ENCODE results near the gene EGR1. TPM values are rescaled to one million over a fixed set of nuclear protein-coding genes. Genes with fewer than 3 reads are reported as not detected.

Gene EGR1
- polyA plus RNA-seq, 1 donor (not counting 4 experiments of a cell fraction or from before 2014, with no cell fraction given): 5.6 TPM

GRCh38 chr5:138466900-138467710 is 1.8 kb downstream of the EGR1 start:
- H3K79me2 ChIP-seq (ENCODE audit: control insufficient read depth, insufficient read depth, low read length): peaks cover 12% of the 10 kb centered on the region
- TF ChIP-seq CTCF (optimal IDR thresholded peaks at IDR 0.05 in 1 of 3, IDR thresholded peaks at IDR 0.05 in 1 of 3, conservative IDR thresholded peaks at IDR 0.05 in 1 of 3; ENCODE audit: extremely low read depth in 1 of 3, insufficient read depth in 2 of 3, low read length in 3 of 3) (no peak), EZH2 (IDR thresholded peaks at IDR 0.05; ENCODE audit: low read length) (no peak)
- FAIRE-seq (no peak), DNase-seq (ENCODE audit: low read depth, low spot score) (no peak)
- peak overlapping the region; percentile 75 to 92 (median 75) for H3K4me3 ChIP-seq (ENCODE audit: control insufficient read depth in 2 of 3, extremely low read depth in 1 of 3, insufficient read depth in 2 of 3, low read depth in 1 of 3, low read length in 3 of 3)
- H3K4me2 ChIP-seq (ENCODE audit: control insufficient read depth, extremely low read depth, insufficient read depth, low read depth, low read length): peak overlapping the region; percentile 83
- H3K9me1 ChIP-seq (ENCODE audit: control insufficient read depth, extremely low read depth, insufficient read depth, low read length): no peaks in the 10 kb centered on the region
- no peak overlapping the region for H3K27ac ChIP-seq (ENCODE audit: control insufficient read depth, insufficient read depth, low read length)
- no peak overlapping the region for H2AFZ ChIP-seq (ENCODE audit: control insufficient read depth, low read length)
- H4K20me1 ChIP-seq (ENCODE audit: control insufficient read depth, extremely low read depth, insufficient read depth, low read length): peaks cover 16% of the 10 kb centered on the region
- H3K4me1 ChIP-seq (ENCODE audit: control insufficient read depth, extremely low read depth, insufficient read depth, low read length): peaks cover 25% of the 10 kb centered on the region
- no peaks in the 10 kb centered on the region for H3K27me3 ChIP-seq (ENCODE audit: control insufficient read depth, extremely low read depth, insufficient read depth, low read length)
- peak overlapping the region; percentile 91 for H3K9ac ChIP-seq (ENCODE audit: control insufficient read depth, extremely low read depth, insufficient read depth, low read length)
- H3K9me3 ChIP-seq (ENCODE audit: control insufficient read depth, low read depth, low read length): no peaks in the 10 kb centered on the region
- dilution Hi-C loops (cut with MboI; ENCODE audit: extremely low pct_ligation_motif_present, low sequenced_read_pairs): no loop called here
- peaks cover 11 to 20% of the 10 kb centered on the region in 2 experiments for H3K36me3 ChIP-seq (ENCODE audit: control insufficient read depth in 2 of 2, extremely low read depth in 1 of 2, insufficient read depth in 2 of 2, low read length in 2 of 2)

GRCh38 chr5:138467711-138468132 is 2.4 kb downstream of the EGR1 start:
- H3K9ac ChIP-seq (ENCODE audit: control insufficient read depth, extremely low read depth, insufficient read depth, low read length): no peak overlapping the region
- no peak overlapping the region for H3K4me2 ChIP-seq (ENCODE audit: control insufficient read depth, extremely low read depth, insufficient read depth, low read depth, low read length)
- dilution Hi-C loops (cut with MboI; ENCODE audit: extremely low pct_ligation_motif_present, low sequenced_read_pairs): no loop called here
- H3K27me3 ChIP-seq (ENCODE audit: control insufficient read depth, extremely low read depth, insufficient read depth, low read length): no peaks in the 10 kb centered on the region
- H3K79me2 ChIP-seq (ENCODE audit: control insufficient read depth, insufficient read depth, low read length): peaks cover 12% of the 10 kb centered on the region
- peaks cover 11 to 20% of the 10 kb centered on the region in 2 experiments for H3K36me3 ChIP-seq (ENCODE audit: control insufficient read depth in 2 of 2, extremely low read depth in 1 of 2, insufficient read depth in 2 of 2, low read length in 2 of 2)
- no peak for FAIRE-seq
- H4K20me1 ChIP-seq (ENCODE audit: control insufficient read depth, extremely low read depth, insufficient read depth, low read length): peaks cover 16% of the 10 kb centered on the region
- H3K27ac ChIP-seq (ENCODE audit: control insufficient read depth, insufficient read depth, low read length): no peak overlapping the region
- H3K4me1 ChIP-seq (ENCODE audit: control insufficient read depth, extremely low read depth, insufficient read depth, low read length): peaks cover 28% of the 10 kb centered on the region
- H3K4me3 ChIP-seq (ENCODE audit: control insufficient read depth in 2 of 3, extremely low read depth in 1 of 3, insufficient read depth in 2 of 3, low read depth in 1 of 3, low read length in 3 of 3): no peak overlapping the region
- TF ChIP-seq EZH2 (IDR thresholded peaks at IDR 0.05; ENCODE audit: low read length) (no peak), CTCF (optimal IDR thresholded peaks at IDR 0.05 in 1 of 3, IDR thresholded peaks at IDR 0.05 in 1 of 3, conservative IDR thresholded peaks at IDR 0.05 in 1 of 3; ENCODE audit: extremely low read depth in 1 of 3, insufficient read depth in 2 of 3, low read length in 3 of 3) (no peak)
- no peak for DNase-seq (ENCODE audit: low read depth, low spot score)
- no peaks in the 10 kb centered on the region for H3K9me1 ChIP-seq (ENCODE audit: control insufficient read depth, extremely low read depth, insufficient read depth, low read length)
- no peaks in the 10 kb centered on the region for H3K9me3 ChIP-seq (ENCODE audit: control insufficient read depth, low read depth, low read length)
- no peak overlapping the region for H2AFZ ChIP-seq (ENCODE audit: control insufficient read depth, low read length)
